GM10248 (cell line): ENCODE data around the gene REPIN1.

ENCODE experiments used
- CTCF ChIA-PET: fragments of 300-600 bp; sonication (Branson Sonifier 250); formaldehyde crosslinking; extraction: SDS; loops from one replicate; lab custom pipeline; 2021; ENCODE audit warnings: antibody characterized with exemption; lab: Yijun Ruan, JAX
- POLR2A ChIA-PET: fragments of 350-650 bp; sonication (Branson Sonifier 250); formaldehyde crosslinking; extraction: SDS; loops from one replicate; lab custom pipeline; 2020; ENCODE audit warnings: antibody characterized with exemption; lab: Yijun Ruan, JAX
- DNase-seq: peaks from one replicate; pipeline ENCODE4 v3.0.0; 2012; ENCODE audit errors: extremely low spot score
- CTCF ChIP-seq: IDR thresholded peaks from 2 replicates; pipeline ENCODE4 v1.5.1; 2012; ENCODE audit warnings: mild to moderate bottlenecking, low read depth; ENCODE audit errors: extremely low read depth, missing control alignments, control extremely low read depth

REPIN1 gene

GRCh38 chr7:150372271-150373048, 3.8 kb downstream of the REPIN1 start:
- no peak for DNase-seq
- no peak for TF ChIP-seq CTCF
- CTCF ChIA-PET = interaction anchor here (1.5 kb wide), 1 partner anchor 14 kb away, joined by 5 read pairs; no protein-coding TSS in a partner anchor
- POLR2A ChIA-PET = no interaction called here

DNA sequence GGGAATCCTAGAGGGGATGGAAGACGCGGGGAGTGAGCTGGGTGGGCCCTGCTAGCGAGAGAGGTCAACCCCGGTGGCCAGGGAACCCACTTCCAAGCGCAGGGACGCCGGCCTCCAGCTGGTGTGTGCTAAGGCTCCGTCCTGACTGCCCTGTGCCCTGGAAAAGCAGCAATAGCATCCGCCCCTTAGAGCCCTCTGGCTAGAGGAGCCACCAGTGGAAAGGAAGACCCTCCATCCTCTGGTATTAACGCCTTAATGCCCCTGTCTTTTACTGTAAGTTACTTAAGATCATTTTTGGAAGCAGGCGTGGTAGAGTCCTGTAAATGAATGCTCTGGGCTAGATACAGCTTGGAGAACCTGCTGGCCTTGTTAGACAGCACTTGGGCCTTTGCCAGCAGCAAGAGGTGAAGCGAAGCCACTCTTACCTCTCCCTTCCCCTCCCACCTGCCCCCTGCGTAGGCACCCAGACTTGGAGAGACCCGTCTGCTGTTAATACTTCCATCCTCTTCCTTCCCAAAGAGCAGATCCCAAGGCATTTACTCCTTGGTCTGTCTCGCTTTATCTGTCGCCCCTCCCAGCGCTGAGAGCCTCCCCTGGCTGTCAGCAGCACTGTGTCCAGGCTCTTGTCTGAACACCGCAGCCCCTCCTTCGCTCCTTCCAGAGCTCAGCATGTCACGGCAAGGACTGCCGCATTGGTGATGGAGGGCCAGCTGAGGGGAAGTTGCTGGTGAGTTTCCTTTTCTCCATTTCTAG, 4.6 kb downstream of the REPIN1 start:
- no peak for TF ChIP-seq CTCF
- CTCF ChIA-PET = interaction anchor here (1.1 to 1.5 kb wide), 3 partner anchors 9 to 17 kb away, joined by 3 to 5 read pairs (median 3); no protein-coding TSS in a partner anchor
- POLR2A ChIA-PET = interaction anchor here (0.9 to 1.0 kb wide), 2 partner anchors 19 to 36 kb away, joined by 3 read pairs; no protein-coding TSS in a partner anchor
- no peak for DNase-seq

DNA sequence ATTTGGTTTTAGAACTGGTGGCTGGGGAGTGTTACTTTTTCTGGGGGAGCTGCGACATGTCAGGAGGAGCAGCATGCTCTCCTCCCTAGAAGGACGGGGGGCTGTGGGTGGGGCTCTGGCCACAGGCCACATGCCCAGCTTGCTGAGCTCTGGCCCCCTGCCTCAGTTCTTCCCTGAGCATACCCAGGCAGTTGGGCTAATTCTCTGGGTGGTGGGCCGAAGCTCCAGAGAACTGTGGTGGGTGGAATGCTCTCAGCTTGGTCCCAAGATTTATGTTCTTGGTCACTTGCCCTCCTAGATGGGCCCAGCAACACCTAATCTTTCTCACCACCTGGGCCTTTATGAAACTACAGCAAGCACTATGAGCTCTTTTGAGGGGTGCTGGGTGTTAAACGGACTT, 5.4 kb downstream of the REPIN1 start:
- ChIA-PET CTCF (interaction anchor here (1.1 to 2.3 kb wide), 7 partner anchors 8 to 59 kb away, joined by 3 to 10 read pairs (median 3); a partner anchor contains a TSS), POLR2A (interaction anchor here (0.9 to 1.0 kb wide), 2 partner anchors 19 to 35 kb away, joined by 3 read pairs; no protein-coding TSS in a partner anchor)
- DNase-seq = no peak
- TF ChIP-seq CTCF = no peak

- CTCF ChIA-PET = interaction anchor here (1.1 to 2.3 kb wide), 7 partner anchors 8 to 59 kb away, joined by 3 to 10 read pairs (median 3); a partner anchor contains a TSS
- POLR2A ChIA-PET = interaction anchor here (0.9 kb wide), 1 partner anchor 20 kb away, joined by 3 read pairs; no protein-coding TSS in a partner anchor
- no peak for TF ChIP-seq CTCF
- no peak for DNase-seq
These were observed 5.8 kb downstream of the REPIN1 start for GRCh38 chr7:150374472-150374871.

DNA sequence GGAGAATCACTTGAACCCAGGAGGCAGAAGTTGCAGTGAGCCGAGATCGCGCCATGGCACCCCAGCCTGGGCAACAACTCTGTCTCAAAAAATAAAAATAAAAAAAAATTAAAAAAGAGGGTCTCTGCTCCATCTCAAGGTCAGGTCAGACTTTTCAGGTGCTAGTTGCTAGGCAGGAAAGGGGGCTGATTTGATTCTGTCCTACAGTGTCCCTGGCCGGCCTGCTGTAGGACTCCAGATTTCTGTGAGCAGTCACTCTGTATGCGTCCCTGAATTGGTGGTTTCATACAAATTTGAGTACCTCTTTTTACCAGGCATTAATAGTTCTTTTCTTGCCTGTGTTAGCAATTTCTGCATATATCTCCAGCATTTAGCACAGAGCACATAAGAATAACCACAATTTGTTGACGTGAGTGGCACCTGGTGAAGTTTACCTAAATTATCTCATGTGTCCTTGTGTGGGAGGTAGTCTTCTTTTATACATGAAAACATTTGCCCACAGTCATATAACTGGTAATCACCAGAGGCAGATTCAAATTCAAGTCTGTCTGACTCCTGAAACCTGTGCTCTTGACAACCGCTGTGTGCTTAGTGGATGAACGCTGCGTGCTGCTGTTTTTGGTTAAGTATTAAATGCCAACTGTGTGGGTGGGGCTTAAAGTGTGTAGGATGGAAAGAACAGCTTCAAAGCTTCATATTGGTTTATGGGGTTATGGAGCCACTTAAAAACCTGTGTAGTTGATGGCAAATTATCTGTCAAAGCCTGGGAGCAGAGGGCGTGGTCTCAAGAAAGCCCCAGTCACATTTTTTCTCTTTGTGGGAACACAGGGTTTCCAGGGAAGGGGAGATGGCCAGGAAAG, 7.3 kb downstream of the REPIN1 start:
- POLR2A ChIA-PET = interaction anchor here (0.6 to 1.3 kb wide), 2 partner anchors 10 to 1378 kb away, joined by 3 read pairs; no protein-coding TSS in a partner anchor

More for the DNA sequence above, 7.3 kb downstream of the REPIN1 start:
- TF ChIP-seq CTCF = no peak
- CTCF ChIA-PET = interaction anchor here (0.9 to 2.5 kb wide), 5 partner anchors 9 to 46 kb away, joined by 3 to 10 read pairs (median 3); a partner anchor contains a TSS
- DNase-seq = no peak
